Germinal center (tissue), 1 donor: Measurements from ENCODE around the gene ABCF1.
A peak's percentile ranks its signal among the peaks of the same experiment; 100 is the strongest.
"Not testable (repeated sequence)": the region's sequence is repeated elsewhere in the genome, so short reads cannot be mapped to it uniquely, and the experiment has no call there.

ENCODE experiments used
- DNase-seq: peaks from one replicate; pipeline ENCODE4 v3.0.0; 2012; ENCODE audit warnings: mixed read lengths, low spot score

Gene ABCF1

GRCh38 chr6:30571075-30571761 is at the start of gene ABCF1:
TSS of gene ABCF1 (plus strand) at chr6:30571442. CDS start at chr6:30571488, 46 bp downstream.
- DNase-seq, result peak; percentile 99

DNA sequence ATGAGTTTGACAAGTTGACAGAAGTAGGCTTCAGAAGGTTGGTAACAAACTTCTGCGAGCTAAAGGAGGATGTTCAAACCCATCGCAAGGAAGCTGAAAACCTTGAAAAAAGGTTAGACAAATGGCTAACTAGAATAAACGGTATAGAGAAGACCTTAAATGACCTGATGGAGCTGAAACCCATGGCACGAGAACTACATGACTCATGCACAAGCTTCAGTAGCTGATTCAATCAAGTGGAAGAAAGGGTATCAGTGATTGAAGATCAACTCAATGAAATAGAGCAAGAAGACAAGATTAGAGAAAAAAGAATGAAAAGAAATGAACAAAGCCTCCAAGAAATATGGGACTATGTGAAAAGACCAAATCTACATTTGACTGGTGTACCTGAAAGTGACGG is 49.3 kb upstream of the ABCF1 start:
- DNase-seq, result not testable (repeated sequence)

GRCh38 chr6:30526444-30526843 is 44.8 kb upstream of the ABCF1 start:
- DNase-seq, result not testable (repeated sequence)

GRCh38 chr6:30529349-30529875 is 41.8 kb upstream of the ABCF1 start:
- DNase-seq, result peak; percentile 37

DNA sequence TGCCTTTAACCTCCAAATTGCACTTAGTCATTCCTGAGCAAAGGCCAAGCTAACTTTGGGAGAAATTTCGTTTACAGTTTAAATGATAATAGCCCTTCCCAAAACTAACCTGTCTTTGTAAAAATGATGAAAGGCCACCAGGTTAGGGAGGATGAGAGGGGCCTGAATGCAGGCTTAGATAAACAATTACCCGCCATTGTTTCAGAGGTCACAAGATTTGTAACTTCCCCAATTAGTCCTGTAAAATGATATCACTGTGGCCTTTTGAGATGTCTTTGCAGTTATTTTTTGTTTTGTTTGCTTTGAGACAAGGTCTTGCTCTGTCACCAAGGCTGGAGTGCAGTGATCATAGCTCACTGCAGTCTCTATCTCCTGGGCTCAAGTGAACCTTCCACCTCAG is 41.2 kb upstream of the ABCF1 start:
- DNase-seq, result no peak

DNA sequence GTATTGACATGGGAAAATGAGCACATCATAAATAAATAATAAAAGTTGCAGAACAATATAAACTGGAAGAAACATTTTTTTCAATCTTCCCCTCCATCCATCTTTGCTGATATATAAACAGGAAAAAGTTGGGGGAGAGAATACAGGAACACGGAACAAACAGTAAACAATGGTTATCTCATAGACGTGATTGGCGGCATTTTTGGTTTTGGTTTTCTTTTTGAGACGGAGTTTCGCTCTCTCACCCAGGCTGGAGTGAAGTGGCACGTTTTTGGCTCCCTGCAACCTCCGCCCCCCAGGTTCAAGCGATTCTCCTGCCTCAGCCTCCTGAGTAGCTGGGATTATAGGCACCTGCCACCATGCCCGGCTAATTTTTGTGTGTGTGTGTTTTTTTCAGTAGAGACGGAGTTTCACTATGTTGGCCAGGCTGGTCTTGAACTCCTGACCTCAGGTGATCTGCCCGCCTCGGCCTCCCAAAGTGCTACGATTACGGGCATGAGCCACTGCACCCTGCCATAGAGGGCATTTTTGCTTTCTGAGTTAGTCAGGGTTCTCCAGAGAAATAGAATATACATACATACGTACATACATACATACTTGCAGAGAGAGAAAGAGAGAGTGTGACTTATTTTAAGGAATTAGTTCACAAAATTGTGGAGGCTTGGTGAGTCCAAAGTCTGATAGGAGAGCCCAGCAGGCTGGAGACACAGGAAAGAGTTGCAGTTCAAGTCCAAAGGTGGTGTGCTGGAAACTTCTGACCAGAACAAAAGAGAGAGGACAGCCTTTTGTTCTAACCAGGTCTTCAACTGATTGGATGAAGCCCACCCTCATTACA is 37.6 kb upstream of the ABCF1 start:
- no peak for DNase-seq

DNA sequence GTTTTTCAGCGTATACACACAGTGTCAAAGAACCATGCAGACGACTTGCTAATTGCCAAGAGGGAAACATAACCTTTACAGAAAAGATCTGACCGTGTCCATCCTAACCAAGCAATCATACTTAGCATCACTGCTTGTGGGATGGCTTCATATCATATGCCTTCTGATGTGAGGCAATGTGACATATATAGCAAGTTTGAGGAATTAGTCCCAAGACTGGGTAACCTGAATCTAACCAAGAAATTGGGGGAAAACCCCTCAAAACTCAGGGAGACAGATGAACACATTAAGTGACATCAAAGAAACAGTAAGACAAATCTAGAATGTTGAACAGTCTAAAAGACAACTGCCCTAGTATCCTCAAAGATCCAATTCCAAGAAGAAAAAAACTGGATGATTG is 33.3 kb upstream of the ABCF1 start:
- no peak for DNase-seq

DNA sequence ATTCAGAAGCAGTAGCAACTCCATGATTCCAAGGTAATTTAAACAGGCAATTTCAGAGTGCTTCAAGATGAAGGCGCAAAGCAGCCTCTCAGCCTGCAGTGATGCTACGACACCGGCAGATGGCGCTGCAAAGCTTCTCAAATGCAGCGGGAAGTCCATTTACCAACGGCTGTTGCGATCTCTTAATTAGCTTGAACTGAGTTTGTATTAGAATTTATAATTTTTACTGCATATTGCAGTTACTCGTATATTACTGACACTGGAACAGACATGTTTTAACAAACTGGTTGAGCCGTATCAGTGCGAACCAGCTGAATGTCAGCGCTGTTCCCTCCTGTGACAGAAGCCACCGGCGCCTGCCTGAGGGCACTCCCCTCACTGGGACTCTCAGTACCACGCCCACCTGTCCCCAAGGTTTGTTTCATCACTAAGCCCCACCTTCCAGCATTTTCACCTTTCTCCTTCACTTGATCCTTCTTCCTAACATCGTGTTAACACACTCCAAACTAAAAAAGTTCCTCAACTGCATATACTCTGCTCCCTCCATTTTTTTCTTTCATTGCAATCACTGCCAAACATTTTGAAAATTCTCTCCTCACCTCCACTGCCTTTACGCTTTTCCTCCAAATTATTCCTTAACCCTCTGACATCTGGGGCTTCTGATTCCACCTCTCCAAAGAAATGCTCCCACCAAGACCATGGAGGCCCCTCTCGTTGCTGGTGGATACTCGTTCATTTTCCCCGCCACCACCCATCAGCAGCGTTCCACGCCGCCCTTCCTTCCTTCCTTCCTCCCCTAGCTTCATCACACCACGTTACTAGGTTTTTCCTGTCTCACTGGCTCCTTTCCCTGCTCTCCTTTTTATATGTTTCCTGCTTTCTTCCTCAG is 29.5 kb upstream of the ABCF1 start:
- peak; percentile 76 for DNase-seq

DNA sequence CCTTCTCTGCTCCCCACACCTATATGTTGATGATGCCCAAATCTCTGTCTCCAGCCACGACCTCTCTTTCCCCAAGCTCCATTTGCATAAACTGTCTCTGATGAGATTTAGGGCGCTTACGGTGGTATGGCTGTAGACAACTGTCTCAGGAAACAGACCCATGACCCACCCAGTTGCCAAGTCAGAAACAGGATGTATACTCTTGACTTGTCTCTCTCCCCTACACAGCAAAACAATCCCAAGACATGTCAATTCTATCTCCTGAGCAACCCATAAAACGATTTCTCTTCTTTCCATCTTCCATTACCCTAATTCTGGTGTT is 28.9 kb upstream of the ABCF1 start:
- peak; percentile 52 for DNase-seq

DNA sequence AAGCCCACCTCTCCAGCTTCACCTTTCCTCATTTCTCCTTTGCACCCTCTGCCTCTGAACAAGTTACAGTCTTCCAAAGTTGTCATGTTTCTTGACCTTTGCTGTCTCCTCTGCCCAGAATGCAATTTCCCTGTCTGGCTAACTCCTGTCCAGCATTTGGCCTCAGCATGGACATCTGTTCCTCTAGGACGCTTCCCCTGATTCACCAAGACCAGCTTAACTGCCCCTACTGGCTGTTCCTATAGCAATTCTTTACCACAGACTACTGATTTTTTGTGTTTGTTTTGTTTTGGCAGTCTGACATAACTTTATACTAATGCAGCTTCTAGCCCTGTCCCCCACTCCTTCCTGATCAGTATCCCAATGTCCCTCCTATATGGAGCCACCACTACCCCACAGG is 28.3 kb upstream of the ABCF1 start:
- no peak for DNase-seq

- no peak for DNase-seq
These were observed 27.4 kb upstream of the ABCF1 start for GRCh38 chr6:30543821-30544220.

DNA sequence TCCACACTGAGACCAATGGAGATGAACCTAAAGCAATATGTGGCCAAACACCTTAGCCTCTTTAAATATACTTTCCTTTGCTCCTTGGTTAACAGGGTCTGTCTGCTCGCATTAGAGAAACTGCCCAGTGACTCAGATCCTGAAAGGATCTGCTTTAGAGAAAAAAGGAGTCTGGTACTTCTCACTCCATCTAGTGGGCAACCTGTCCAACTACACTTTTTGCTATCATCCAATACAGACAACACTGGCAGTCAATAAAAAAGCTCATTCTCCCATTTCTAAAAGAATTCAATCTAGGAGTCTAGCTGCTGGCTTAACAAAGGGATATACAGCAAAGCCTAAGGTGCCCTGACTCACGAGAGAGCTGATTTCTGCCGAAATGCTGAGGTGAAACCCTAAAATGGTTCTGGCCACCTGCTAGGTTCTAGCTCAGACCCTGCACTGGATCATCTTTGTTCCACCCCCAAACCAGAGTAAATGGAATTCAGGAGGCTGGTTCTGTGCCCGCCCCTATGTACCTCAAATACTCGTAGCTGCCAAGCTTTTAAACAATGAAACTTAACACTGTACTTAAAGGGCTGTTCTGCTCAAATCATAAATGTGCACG is 26.5 kb upstream of the ABCF1 start:
- DNase-seq, result peak; percentile 54

DNA sequence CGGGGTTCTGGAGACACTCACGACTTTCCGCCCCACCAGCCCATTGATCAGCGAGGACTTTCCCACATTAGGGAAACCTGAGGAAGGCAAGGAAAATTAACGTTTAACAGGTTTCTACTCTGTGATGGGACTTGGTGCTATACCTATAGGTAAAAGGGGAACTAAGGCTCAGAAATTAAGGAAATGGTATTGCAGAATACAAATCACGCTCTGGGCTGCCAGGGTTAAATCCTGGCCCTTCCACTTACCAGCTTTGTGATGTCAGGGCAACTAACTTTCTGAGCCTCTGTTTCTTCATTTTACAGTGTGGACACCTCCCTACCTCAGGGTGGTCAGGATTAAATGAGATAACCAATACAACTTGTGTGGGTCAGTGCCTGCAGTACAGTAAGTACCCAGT is 23.8 kb upstream of the ABCF1 start:
- DNase-seq, result no peak

DNA sequence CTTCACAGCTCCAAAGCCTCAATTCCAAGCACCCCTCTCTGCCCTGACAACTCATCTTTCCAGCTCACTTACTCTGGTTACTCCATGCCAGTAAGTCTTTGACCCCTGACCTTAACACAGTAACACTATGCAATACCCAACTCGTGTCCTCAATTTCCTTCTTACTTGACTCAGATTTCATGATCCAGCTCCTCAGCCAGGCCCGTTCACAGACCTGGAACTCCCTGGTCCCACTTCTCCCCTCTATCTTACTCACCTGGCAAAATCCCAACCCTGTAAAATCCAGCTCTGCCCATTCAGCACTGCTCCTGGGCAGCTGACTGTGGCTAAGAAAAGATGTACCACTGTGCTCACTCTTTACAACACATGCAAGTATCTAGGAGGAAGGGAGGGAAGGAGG is 22.9 kb upstream of the ABCF1 start:
- DNase-seq, result no peak

GRCh38 chr6:30554404-30554803 is 16.8 kb upstream of the ABCF1 start:
- no peak for DNase-seq

DNA sequence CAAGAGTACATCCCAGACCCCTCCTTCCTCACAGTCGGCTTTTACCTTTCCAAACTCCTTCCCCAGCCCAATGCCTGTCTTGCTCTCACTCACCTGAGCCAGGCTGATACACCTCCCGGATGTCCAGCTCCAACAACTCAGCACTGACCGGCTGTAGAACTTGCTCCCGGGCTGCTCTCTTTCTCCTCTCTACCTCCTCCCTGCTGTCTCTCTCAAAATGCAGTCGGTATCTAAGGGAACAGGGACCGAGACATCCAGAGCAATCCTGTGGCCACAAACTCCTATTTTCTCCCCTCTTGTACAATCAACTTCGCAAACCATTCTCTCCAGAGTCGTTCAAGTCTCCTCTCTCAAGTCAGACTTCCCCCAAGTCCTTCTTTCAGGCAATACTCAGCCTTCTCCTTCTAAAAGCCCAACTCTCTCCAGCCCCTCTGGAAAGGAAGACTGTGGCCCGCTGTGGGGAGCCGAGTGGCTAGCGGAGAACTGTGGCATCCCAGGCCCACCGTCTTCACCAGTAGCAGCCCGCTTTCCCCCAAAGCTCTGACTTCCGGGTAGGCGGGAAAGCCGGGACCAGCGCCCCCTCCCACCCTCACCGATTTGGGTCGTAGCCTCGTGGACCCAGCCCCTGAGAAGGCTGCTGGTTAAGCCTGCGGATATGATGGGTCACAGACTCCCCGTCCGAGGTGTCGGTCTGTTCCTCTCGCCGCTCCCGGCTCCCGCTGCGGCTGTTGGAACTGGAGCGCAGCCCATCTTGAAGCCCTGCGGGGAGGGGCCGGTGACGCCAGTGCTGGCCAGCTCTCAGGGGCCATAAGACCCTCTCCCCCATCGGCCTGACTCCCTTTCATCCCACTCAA is 16.1 kb upstream of the ABCF1 start:
- peak; percentile 22 for DNase-seq

DNA sequence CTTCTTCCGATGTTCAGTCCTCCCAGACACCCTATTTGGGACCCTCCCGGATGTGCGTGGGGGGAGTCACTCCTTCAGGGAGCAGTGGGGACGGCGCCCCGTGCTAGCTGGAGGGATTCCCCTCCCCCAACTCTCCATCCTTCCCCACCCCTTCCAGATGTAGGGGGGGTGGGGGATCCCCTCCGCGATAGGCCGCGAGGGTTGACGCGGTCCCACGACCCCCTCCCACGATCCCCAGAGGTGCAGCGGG is 15.5 kb upstream of the ABCF1 start:
- DNase-seq, result no peak

GRCh38 chr6:30556066-30556905 is 15.0 kb upstream of the ABCF1 start, which contains the start of gene GNL1:
TSS of gene GNL1 (minus strand) at chr6:30556489. CDS start at chr6:30556203, 286 bp downstream.
- peak; percentile 96 for DNase-seq

DNA sequence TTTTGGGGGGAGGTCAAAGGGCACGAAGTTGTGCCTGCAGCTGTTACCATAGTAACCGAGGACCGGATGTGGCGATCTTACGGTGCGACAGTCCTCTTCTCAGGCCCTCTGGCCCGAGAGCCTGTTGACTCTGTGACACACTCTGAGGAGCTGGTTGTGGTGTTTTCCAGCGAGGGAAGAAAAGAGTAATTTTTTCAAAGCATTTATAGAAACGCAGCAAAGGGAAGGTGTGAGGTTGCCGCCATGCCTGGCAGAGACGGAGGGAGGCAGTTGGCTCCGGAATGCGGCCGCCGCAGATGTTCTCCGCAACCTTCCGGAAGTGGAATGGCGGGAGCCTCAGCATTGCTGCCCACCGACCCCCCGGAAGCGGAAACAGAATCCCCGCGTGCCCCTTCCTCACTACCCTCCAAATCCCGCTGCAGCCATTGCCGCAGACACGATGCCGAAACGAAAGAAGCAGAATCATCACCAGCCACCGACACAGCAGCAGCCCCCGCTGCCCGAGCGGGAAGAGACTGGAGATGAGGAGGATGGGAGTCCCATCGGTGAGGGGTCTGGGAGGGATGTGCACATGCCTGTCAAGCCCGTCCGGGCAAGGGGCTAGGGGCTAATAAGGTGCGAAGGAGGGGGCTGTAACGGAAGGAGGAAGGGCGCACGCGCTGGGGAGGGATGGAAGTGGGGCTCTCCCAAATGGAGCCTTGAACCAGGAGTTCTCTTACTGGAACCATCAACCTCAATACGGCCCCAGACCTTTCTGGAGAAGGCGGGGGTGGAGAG is 14.1 kb upstream of the ABCF1 start, which contains the start of gene PRR3:
PRR3 (plus strand) TSS at position 390 of the 777 bp plus-strand sequence; CDS start at position 440, 50 bp downstream.
- DNase-seq, result peak; percentile 85
